Tibial nerve (tissue), 4 donors: ENCODE results near the gene VAMP2. TPM values are rescaled to one million over a fixed set of nuclear protein-coding genes. Genes with fewer than 3 reads are reported as not detected.

Source experiments
- DNase-seq, 2 donors: peaks; one replicate each; pipeline ENCODE4 v3.0.0-alpha.2; 2019; ENCODE audit warnings: low spot score in 2 of 2
- H3K27ac ChIP-seq, 4 donors: fragments of 200-600 bp; sonication (generic) in 3 of 4; one replicate each; pipeline ENCODE4 v1.5.1; 2017 to 2019; ENCODE audit warnings: mild to moderate bottlenecking in 1 of 4
- H3K27me3 ChIP-seq, 2 donors: fragments of 200-600 bp; sonication (generic) in 1 of 2; one replicate each; pipeline versions ENCODE4 v1.5.1 to v1.6.0; 2017 to 2019
- H3K36me3 ChIP-seq, 3 donors: fragments of 200-600 bp; sonication (generic); one replicate each; pipeline ENCODE4 v1.5.1; 2018 to 2019
- H3K4me1 ChIP-seq, 4 donors: fragments of 200-600 bp; sonication (generic) in 3 of 4; one replicate each; pipeline ENCODE4 v1.5.1; 2017 to 2019
- H3K4me3 ChIP-seq, 4 donors: fragments of 200-600 bp; sonication (generic) in 3 of 4; one replicate each; pipeline ENCODE4 v1.5.1; 2017 to 2019; ENCODE audit warnings: mild to moderate bottlenecking in 1 of 4, moderate library complexity in 1 of 4
- H3K9me3 ChIP-seq, 4 donors: fragments of 200-600 bp; sonication (generic) in 3 of 4; one replicate each; pipeline ENCODE4 v1.5.1; 2017 to 2019
- CTCF ChIP-seq, 5 experiments: fragments of 200-600 bp in 3 of 5; fragments of 450-650 bp in 2 of 5; sonication (generic) in 3 of 5; IDR thresholded peaks; one replicate each; pipeline ENCODE4 v1.5.1; 2016 to 2019; ENCODE audit warnings: antibody characterized with exemption in 5 of 5, mild to moderate bottlenecking in 3 of 5, moderate library complexity in 2 of 5
- EP300 ChIP-seq, 2 donors: sonication (generic); formaldehyde crosslinking; IDR thresholded peaks; one replicate each; pipeline ENCODE4 v1.6.1; 2017; ENCODE audit warnings: antibody characterized with exemption in 2 of 2, mild to moderate bottlenecking in 1 of 2
- POLR2A ChIP-seq, 2 donors: fragments of 450-650 bp; IDR thresholded peaks; one replicate each; pipeline ENCODE4 v1.6.1; 2017; ENCODE audit warnings: antibody characterized with exemption in 2 of 2, mild to moderate bottlenecking in 2 of 2, moderate library complexity in 2 of 2
- WGBS, 2 donors: methylation state at CpG; one replicate each; pipeline ENCODE4 v1.1.5; 2018; 5-methylcytosine and 5-hydroxymethylcytosine counted together
- total RNA-seq, 4 donors: library from RNA; depleted of rRNA; stranded (reverse); fragments of >200 nt; gene quantifications; one replicate each; pipeline ENCODE4 v1.1.0, GENCODE V29; 2016

Gene VAMP2
- total RNA-seq, 4 donors from 2014 or later, result 48.0 to 72.1 (median 59.0) TPM

- H3K4me1 ChIP-seq, result peaks cover 0 to 69% (median 43%) of the 10 kb centered on the region in 4 donors
- no peaks in the 10 kb centered on the region for H3K27me3 ChIP-seq
- WGBS, 2 donors, result 46 to 51% methylated on average over 13 to 19 of the region's 19 CpGs
Measured at GRCh38 chr17:8161289-8162232, 1.2 kb downstream of the VAMP2 start.

GRCh38 chr17:8160741-8161221, 2.0 kb downstream of the VAMP2 start:
- Histone ChIP-seq H3K27me3 (no peaks in the 10 kb centered on the region), H3K27ac (peak overlapping the region; percentile 98 to 100 (median 100)), H3K9me3 (no peaks in the 10 kb centered on the region), H3K4me3 (peak overlapping the region in 1 of 4 donors; percentile 75), H3K36me3 (peaks cover 0 to 24% (median 3%) of the 10 kb centered on the region in 3 donors), H3K4me1 (peaks cover 0 to 69% (median 43%) of the 10 kb centered on the region in 4 donors)
- TF ChIP-seq CTCF (IDR thresholded peaks at IDR 0.05), result no peak
- no peak for DNase-seq
- 42 to 44% methylated on average over 5 of the region's 5 CpGs for WGBS, 2 donors

More at GRCh38 chr17:8161289-8162232, 1.2 kb downstream of the VAMP2 start:
- DNase-seq, result peak in 1 of 2 donors; percentile 12
- H3K27ac ChIP-seq, result peak overlapping the region; percentile 98 to 100 (median 100)
- no peaks in the 10 kb centered on the region for H3K9me3 ChIP-seq
- TF ChIP-seq EP300 (IDR thresholded peaks at IDR 0.05) (no peak), CTCF (IDR thresholded peaks at IDR 0.05) (no peak), POLR2A (IDR thresholded peaks at IDR 0.05) (no peak)
- H3K4me3 ChIP-seq, result peak overlapping the region; percentile 75 to 100 (median 92)
- H3K36me3 ChIP-seq, result peaks cover 0 to 24% (median 3%) of the 10 kb centered on the region in 3 donors

GRCh38 chr17:8160224-8160577, 2.5 kb downstream of the VAMP2 start:
- Histone ChIP-seq H3K36me3 (peaks cover 0 to 24% (median 3%) of the 10 kb centered on the region in 3 donors), H3K9me3 (no peaks in the 10 kb centered on the region), H3K4me1 (peaks cover 0 to 69% (median 43%) of the 10 kb centered on the region in 4 donors), H3K27me3 (no peaks in the 10 kb centered on the region), H3K27ac (peak overlapping the region; percentile 98 to 100 (median 100)), H3K4me3 (no peak overlapping the region)
- no peak for TF ChIP-seq CTCF (IDR thresholded peaks at IDR 0.05)
- TF ChIP-seq EP300 (IDR thresholded peaks at IDR 0.05), result no peak
- no peak for TF ChIP-seq POLR2A (IDR thresholded peaks at IDR 0.05)
- WGBS, 2 donors, result 53 to 57% methylated on average over 4 of the region's 4 CpGs
- no peak for DNase-seq

- TF ChIP-seq CTCF (IDR thresholded peaks at IDR 0.05), result no peak
- TF ChIP-seq EP300 (IDR thresholded peaks at IDR 0.05), result no peak
- no peak for TF ChIP-seq POLR2A (IDR thresholded peaks at IDR 0.05)
- peak overlapping the region; percentile 98 to 100 (median 100) for H3K27ac ChIP-seq
- H3K27me3 ChIP-seq, result no peaks in the 10 kb centered on the region
- H3K4me3 ChIP-seq, result no peak overlapping the region
- H3K4me1 ChIP-seq, result peaks cover 0 to 65% (median 42%) of the 10 kb centered on the region in 4 donors
- H3K36me3 ChIP-seq, result peaks cover 0 to 24% (median 3%) of the 10 kb centered on the region in 3 donors
- no peaks in the 10 kb centered on the region for H3K9me3 ChIP-seq
- no peak for DNase-seq
- 61 to 67% methylated on average over 4 of the region's 4 CpGs for WGBS, 2 donors
Measured at GRCh38 chr17:8159459-8160223, 3.1 kb downstream of the VAMP2 start.
